Neural cell (in vitro differentiated cells): ENCODE results near the gene THUMPD1.

ENCODE experiments used
- EP300 ChIP-seq: fragments of 450-650 bp; conservative IDR thresholded peaks from 2 replicates; pipeline ENCODE4 v1.6.1; 2014; ENCODE audit warnings: antibody characterized with exemption, mild to moderate bottlenecking, moderate library complexity; ENCODE audit not compliant: poor library complexity, severe bottlenecking
- SMC3 ChIP-seq: fragments of 450-650 bp; conservative IDR thresholded peaks from 2 replicates; pipeline ENCODE4 v1.6.1; 2014; ENCODE audit warnings: antibody characterized with exemption, mild to moderate bottlenecking, moderate library complexity; ENCODE audit not compliant: poor library complexity
- TF ChIP-seq, protein P1 (sequence below): fragments of 450-650 bp; IDR thresholded peaks from 2 replicates; pipeline ENCODE4 v1.5.1; 2014; ENCODE audit warnings: antibody characterized with exemption, mild to moderate bottlenecking, moderate library complexity; ENCODE audit not compliant: poor library complexity, severe bottlenecking

GRCh38 chr16:20781697-20782096 is 40.1 kb upstream of the THUMPD1 start:
- TF ChIP-seq, protein P1, sequence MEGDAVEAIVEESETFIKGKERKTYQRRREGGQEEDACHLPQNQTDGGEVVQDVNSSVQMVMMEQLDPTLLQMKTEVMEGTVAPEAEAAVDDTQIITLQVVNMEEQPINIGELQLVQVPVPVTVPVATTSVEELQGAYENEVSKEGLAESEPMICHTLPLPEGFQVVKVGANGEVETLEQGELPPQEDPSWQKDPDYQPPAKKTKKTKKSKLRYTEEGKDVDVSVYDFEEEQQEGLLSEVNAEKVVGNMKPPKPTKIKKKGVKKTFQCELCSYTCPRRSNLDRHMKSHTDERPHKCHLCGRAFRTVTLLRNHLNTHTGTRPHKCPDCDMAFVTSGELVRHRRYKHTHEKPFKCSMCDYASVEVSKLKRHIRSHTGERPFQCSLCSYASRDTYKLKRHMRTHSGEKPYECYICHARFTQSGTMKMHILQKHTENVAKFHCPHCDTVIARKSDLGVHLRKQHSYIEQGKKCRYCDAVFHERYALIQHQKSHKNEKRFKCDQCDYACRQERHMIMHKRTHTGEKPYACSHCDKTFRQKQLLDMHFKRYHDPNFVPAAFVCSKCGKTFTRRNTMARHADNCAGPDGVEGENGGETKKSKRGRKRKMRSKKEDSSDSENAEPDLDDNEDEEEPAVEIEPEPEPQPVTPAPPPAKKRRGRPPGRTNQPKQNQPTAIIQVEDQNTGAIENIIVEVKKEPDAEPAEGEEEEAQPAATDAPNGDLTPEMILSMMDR, result no peak
- TF ChIP-seq EP300 (no peak), SMC3 (no peak)
